NCI-H2107 treated with DMSO at 0.1 percent for 48 hours (cell line): ENCODE results near the gene USP30.

Experiments
- DNase-seq: peaks from one replicate; lab custom pipeline; 2025; ENCODE audit not compliant: unreplicated experiment; lab: John Stamatoyannopoulos, UW

Gene USP30

GRCh38 chr12:109097435-109098182, 45.2 kb downstream of the USP30 start, which contains the start of gene UNG:
UNG (plus strand) TSS chr12:109097597; CDS start chr12:109097680, 83 bp downstream.
- DNase-seq = peak; percentile 82

GRCh38 chr12:109098183-109098604, 45.8 kb downstream of the USP30 start:
- DNase-seq = no peak

- DNase-seq = no peak
Measured at GRCh38 chr12:109098651-109099050, 46.3 kb downstream of the USP30 start.

GRCh38 chr12:109099431-109100020, 47.1 kb downstream of the USP30 start:
- no peak for DNase-seq

GRCh38 chr12:109100741-109101140, 48.4 kb downstream of the USP30 start:
- no peak for DNase-seq

GRCh38 chr12:109102491-109102890, 50.1 kb downstream of the USP30 start:
- no peak for DNase-seq

- DNase-seq = no peak
Measured at GRCh38 chr12:109105176-109105575, 52.8 kb downstream of the USP30 start.

GRCh38 chr12:109109746-109110350, 57.5 kb downstream of the USP30 start:
- DNase-seq = no peak

GRCh38 chr12:109110988-109111495, 58.7 kb downstream of the USP30 start:
- no peak for DNase-seq

- no peak for DNase-seq
Measured at GRCh38 chr12:109112720-109113465, 60.5 kb downstream of the USP30 start.

- DNase-seq = no peak
Measured at GRCh38 chr12:109113661-109114321, 61.4 kb downstream of the USP30 start.

GRCh38 chr12:109114644-109115043, 62.3 kb downstream of the USP30 start:
- no peak for DNase-seq

- DNase-seq = no peak
Measured at GRCh38 chr12:109115404-109115757, 63.0 kb downstream of the USP30 start.

- DNase-seq = no peak
Measured at GRCh38 chr12:109115758-109116610, 63.6 kb downstream of the USP30 start, which contains the start of gene ACACB. ACACB (plus strand) TSS chr12:109116587; CDS start chr12:109139406, 22,819 bp downstream.

GRCh38 chr12:109116611-109116949, 64.2 kb downstream of the USP30 start:
- DNase-seq = no peak

GRCh38 chr12:109120095-109120494, 67.7 kb downstream of the USP30 start:
- no peak for DNase-seq

GRCh38 chr12:109120557-109120956, 68.2 kb downstream of the USP30 start:
- no peak for DNase-seq

- DNase-seq = no peak
Measured at GRCh38 chr12:109121346-109121880, 69.0 kb downstream of the USP30 start.

GRCh38 chr12:109124878-109125648, 72.7 kb downstream of the USP30 start:
- DNase-seq = no peak
